NOMO-1 treated with dmso at 0.1 percent for 144 hours (cell line): ENCODE data around the gene SMG1.

Source experiments
- DNase-seq: peaks from one replicate; lab custom pipeline; 2025; ENCODE audit not compliant: unreplicated experiment; lab: John Stamatoyannopoulos, UW

The SMG1 gene

GRCh38 chr16:18855196-18855595, 71.0 kb downstream of the SMG1 start:
- DNase-seq = no peak

GRCh38 chr16:18853694-18854093, 72.5 kb downstream of the SMG1 start:
- DNase-seq = no peak

- no peak for DNase-seq
Measured at GRCh38 chr16:18852647-18853046, 73.6 kb downstream of the SMG1 start.

- DNase-seq = no peak
Measured at GRCh38 chr16:18846416-18846815, 79.8 kb downstream of the SMG1 start.

- no peak for DNase-seq
Measured at GRCh38 chr16:18842565-18842964, 83.6 kb downstream of the SMG1 start.

- no peak for DNase-seq
Measured at GRCh38 chr16:18841833-18842525, 84.2 kb downstream of the SMG1 start.

GRCh38 chr16:18839555-18839954, 86.7 kb downstream of the SMG1 start:
- no peak for DNase-seq

- no peak for DNase-seq
Measured at GRCh38 chr16:18836702-18837101, 89.5 kb downstream of the SMG1 start.

GRCh38 chr16:18834864-18835263, 91.3 kb downstream of the SMG1 start:
- no peak for DNase-seq

GRCh38 chr16:18833707-18834505, 92.3 kb downstream of the SMG1 start:
- DNase-seq = no peak

- DNase-seq = no peak
Measured at GRCh38 chr16:18832613-18833012, 93.6 kb downstream of the SMG1 start.

- no peak for DNase-seq
Measured at GRCh38 chr16:18832006-18832405, 94.2 kb downstream of the SMG1 start.

GRCh38 chr16:18829251-18829650, 97.0 kb downstream of the SMG1 start:
- DNase-seq = no peak

GRCh38 chr16:18827890-18828289, 98.3 kb downstream of the SMG1 start:
- DNase-seq = no peak

GRCh38 chr16:18816286-18816685, 109.9 kb downstream of the SMG1 start:
- DNase-seq = no peak

- DNase-seq = no peak
Measured at GRCh38 chr16:18811925-18812324, 114.3 kb downstream of the SMG1 start.

GRCh38 chr16:18809165-18809564, 117.0 kb downstream of the SMG1 start:
- no peak for DNase-seq

GRCh38 chr16:18805257-18805773, 120.9 kb downstream of the SMG1 start:
- DNase-seq = no peak

GRCh38 chr16:18804540-18804939, 121.7 kb downstream of the SMG1 start:
- no peak for DNase-seq

GRCh38 chr16:18803569-18804462, 122.4 kb downstream of the SMG1 start:
- no peak for DNase-seq

- no peak for DNase-seq
Measured at GRCh38 chr16:18802767-18803343, 123.4 kb downstream of the SMG1 start.
